Neural progenitor cell (in vitro differentiated cells): ENCODE results near the gene ARNT2. TPM values are rescaled to one million over a fixed set of nuclear protein-coding genes. Genes with fewer than 3 reads are reported as not detected.

Source experiments
- DNase-seq: peaks from one replicate; pipeline ENCODE4 v3.0.0-alpha.2; 2016; ENCODE audit warnings: low spot score
- H2AFZ ChIP-seq: fragments of 200-600 bp; sonication (generic); replicated peaks from 2 replicates; pipeline ENCODE4 v1.6.1; 2016; ENCODE audit warnings: antibody characterized with exemption
- H3F3A ChIP-seq: fragments of 200-600 bp; sonication (generic); 2 replicates; pipeline ENCODE4 v1.6.1; 2016; ENCODE audit warnings: antibody characterized with exemption, low read depth
- H3K27ac ChIP-seq: fragments of 200-600 bp; sonication (generic); 2 replicates; pipeline ENCODE4 v1.5.1; 2016; ENCODE audit warnings: mild to moderate bottlenecking
- H3K27me3 ChIP-seq: fragments of 200-600 bp; sonication (generic); 2 replicates; pipeline ENCODE4 v1.6.1; 2016; ENCODE audit warnings: mild to moderate bottlenecking, moderate library complexity
- H3K36me3 ChIP-seq: fragments of 200-600 bp; sonication (generic); 2 replicates; pipeline ENCODE4 v1.5.1; 2016
- H3K4me1 ChIP-seq: fragments of 200-600 bp; sonication (generic); 2 replicates; pipeline ENCODE4 v1.6.1; 2016; ENCODE audit warnings: mixed run types
- H3K4me2 ChIP-seq: fragments of 200-600 bp; sonication (generic); 2 replicates; pipeline ENCODE4 v1.6.1; 2016
- H3K4me3 ChIP-seq: fragments of 200-600 bp; sonication (generic); 2 replicates; pipeline ENCODE4 v1.5.1; 2016
- H3K79me2 ChIP-seq: fragments of 200-600 bp; sonication (generic); 2 replicates; pipeline ENCODE4 v1.6.1; 2016; ENCODE audit warnings: low read depth
- H3K9ac ChIP-seq: fragments of 200-600 bp; sonication (generic); 2 replicates; pipeline ENCODE4 v1.6.1; 2016
- H3K9me3 ChIP-seq: fragments of 200-600 bp; sonication (generic); 2 replicates; pipeline ENCODE4 v1.5.1; 2016; ENCODE audit warnings: low read depth
- H4K20me1 ChIP-seq: fragments of 200-600 bp; sonication (generic); 2 replicates; pipeline ENCODE4 v1.6.1; 2016; ENCODE audit warnings: low read depth
- H3K27ac Mint-ChIP-seq: 3 replicates; pipeline ENCODE4 v1.8.0; 2021; ENCODE audit warnings: mixed read lengths
- H3K27me3 Mint-ChIP-seq: 2 replicates; pipeline ENCODE4 v1.8.0; 2022; ENCODE audit warnings: low read depth, mild to moderate bottlenecking, inconsistent platforms, moderate library complexity, mixed read lengths; ENCODE audit not compliant: insufficient read depth
- H3K36me3 Mint-ChIP-seq: 3 replicates; pipeline ENCODE4 v1.8.0; 2021; ENCODE audit warnings: mixed read lengths
- H3K4me1 Mint-ChIP-seq: 3 replicates; pipeline ENCODE4 v1.8.0; 2021; ENCODE audit warnings: mixed read lengths
- H3K4me3 Mint-ChIP-seq: 3 replicates; pipeline ENCODE4 v1.8.0; 2021; ENCODE audit warnings: mild to moderate bottlenecking, moderate library complexity, mixed read lengths
- H3K9me3 Mint-ChIP-seq: 3 replicates; pipeline ENCODE4 v1.8.0; 2020; ENCODE audit warnings: mixed read lengths
- EZH2 ChIP-seq: fragments of 200-600 bp; sonication (generic); IDR thresholded peaks from 2 replicates; pipeline ENCODE4 v1.6.1; 2017; ENCODE audit warnings: antibody characterized with exemption, mild to moderate bottlenecking, moderate library complexity
- EZH2phosphoT487 ChIP-seq: fragments of 200-600 bp; sonication (generic); IDR thresholded peaks from 2 replicates; pipeline ENCODE4 v1.6.1; 2017; ENCODE audit warnings: antibody characterized with exemption
- total RNA-seq: library from RNA; depleted of rRNA; stranded (reverse); fragments of >200 nt; gene quantifications from 2 replicates; pipeline ENCODE4 v1.2.3, GENCODE V29; 2015; ENCODE audit warnings: low replicate concordance
- TF ChIP-seq, protein P1 (sequence below): fragments of 200-600 bp; sonication (generic); IDR thresholded peaks from 2 replicates; pipeline ENCODE4 v1.5.1; 2017; ENCODE audit warnings: antibody characterized with exemption, mild to moderate bottlenecking

Gene ARNT2
- 15.7 and 20.1 TPM in 2 replicates for total RNA-seq

DNA sequence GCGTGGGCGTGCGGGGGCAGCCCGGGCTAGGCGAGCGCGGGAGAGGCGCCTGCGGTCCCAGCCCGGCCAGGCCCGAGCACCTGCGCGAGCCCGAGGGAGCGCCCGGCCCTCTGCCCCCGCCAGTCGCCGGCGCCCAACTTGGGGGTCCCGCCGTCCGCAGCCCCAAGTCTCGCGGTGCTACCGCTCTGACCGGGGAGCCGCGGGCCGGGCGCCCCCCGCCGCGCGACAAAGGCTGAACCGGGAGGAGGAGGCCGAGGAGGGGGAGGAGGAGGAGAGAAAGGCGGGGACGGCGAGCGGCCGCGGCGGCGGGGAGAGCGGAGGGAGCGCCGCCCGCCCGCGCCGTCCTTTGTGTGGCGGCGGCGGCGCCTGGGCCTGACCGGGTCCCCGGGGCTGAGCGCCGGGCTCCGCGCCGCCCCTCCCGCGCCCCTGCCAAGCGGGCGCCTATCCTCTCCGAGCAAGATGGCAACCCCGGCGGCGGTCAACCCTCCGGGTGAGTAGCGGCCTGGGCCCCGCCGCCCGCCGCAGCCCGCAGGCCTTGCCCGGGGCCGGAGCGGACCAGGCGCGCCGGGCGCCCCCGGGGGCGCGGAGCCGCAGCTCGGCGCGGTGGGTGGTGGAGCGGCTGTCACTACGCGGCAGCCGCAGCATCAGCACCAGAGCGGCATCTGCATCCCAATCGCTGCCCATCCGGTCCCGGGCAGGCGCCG, at the start of gene ARNT2:
Gene ARNT2, plus strand, starts transcription at position 326 of the 704 bp plus-strand sequence. Its CDS starts 134 bp downstream, at position 460.
- Histone ChIP-seq H3K9ac (peak within 1 kb of the TSS; percentile 77), H2AFZ (peak within 1 kb of the TSS; percentile 97), H3K4me1 (peaks cover 13% of the 10 kb centered on the region), H3K27ac (peak within 1 kb of the TSS; percentile 41), H3K4me3 (peak within 1 kb of the TSS; percentile 93), H3K9me3 (no peaks in the 10 kb centered on the region), H3K27me3 (peaks cover 16% of the 10 kb centered on the region), H4K20me1 (peaks cover 19% of the 10 kb centered on the region), H3K4me2 (peak within 1 kb of the TSS; percentile 96), H3K36me3 (peaks cover 4% of the 10 kb centered on the region), H3F3A (peaks cover 8% of the 10 kb centered on the region), H3K79me2 (peaks cover 36% of the 10 kb centered on the region)
- TF ChIP-seq EZH2phosphoT487 (no peak), EZH2 (no peak)
- Mint-ChIP-seq H3K27ac (peak within 1 kb of the TSS; percentile 92), H3K36me3 (peaks cover 6% of the 10 kb centered on the region), H3K4me3 (peak within 1 kb of the TSS; percentile 93), H3K9me3 (no peaks in the 10 kb centered on the region), H3K4me1 (peaks cover 39% of the 10 kb centered on the region), H3K27me3 (peaks cover 4% of the 10 kb centered on the region)
- peak; percentile 84 for DNase-seq

DNA sequence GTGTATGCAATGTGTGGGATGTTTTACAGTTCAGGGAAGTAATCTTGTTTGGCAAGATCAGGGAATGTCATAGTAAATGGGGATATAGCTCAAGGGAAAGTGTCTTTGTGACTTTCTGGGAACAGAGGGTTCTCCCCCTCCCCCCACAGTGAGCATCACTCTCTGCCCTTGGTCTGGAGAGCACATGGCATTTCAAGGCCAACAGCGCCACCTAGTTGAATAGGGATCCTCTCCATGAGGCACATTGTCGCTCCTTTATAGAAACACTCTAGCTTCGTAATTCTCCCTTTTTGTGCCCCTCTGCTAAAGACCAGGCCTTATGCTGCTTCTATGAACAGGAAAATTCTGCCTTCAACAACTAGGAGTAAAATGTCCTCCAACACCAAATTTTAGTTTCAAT, 37.1 kb upstream of the ARNT2 start:
- no peaks in the 10 kb centered on the region for H3K79me2 ChIP-seq
- no peak overlapping the region for H3K27ac ChIP-seq
- no peak overlapping the region for H2AFZ ChIP-seq
- no peaks in the 10 kb centered on the region for H3K27me3 ChIP-seq
- H3K9me3 ChIP-seq, result peaks cover 3% of the 10 kb centered on the region
- H3K4me3 ChIP-seq, result no peak overlapping the region
- Mint-ChIP-seq H3K27me3 (peaks cover 3% of the 10 kb centered on the region), H3K4me3 (no peak overlapping the region), H3K9me3 (peaks cover 31% of the 10 kb centered on the region), H3K4me1 (no peaks in the 10 kb centered on the region), H3K27ac (no peak overlapping the region), H3K36me3 (no peaks in the 10 kb centered on the region)
- peak; percentile 34 for DNase-seq
- H3K36me3 ChIP-seq, result no peaks in the 10 kb centered on the region
- H3K4me1 ChIP-seq, result no peaks in the 10 kb centered on the region
- TF ChIP-seq, protein P1, sequence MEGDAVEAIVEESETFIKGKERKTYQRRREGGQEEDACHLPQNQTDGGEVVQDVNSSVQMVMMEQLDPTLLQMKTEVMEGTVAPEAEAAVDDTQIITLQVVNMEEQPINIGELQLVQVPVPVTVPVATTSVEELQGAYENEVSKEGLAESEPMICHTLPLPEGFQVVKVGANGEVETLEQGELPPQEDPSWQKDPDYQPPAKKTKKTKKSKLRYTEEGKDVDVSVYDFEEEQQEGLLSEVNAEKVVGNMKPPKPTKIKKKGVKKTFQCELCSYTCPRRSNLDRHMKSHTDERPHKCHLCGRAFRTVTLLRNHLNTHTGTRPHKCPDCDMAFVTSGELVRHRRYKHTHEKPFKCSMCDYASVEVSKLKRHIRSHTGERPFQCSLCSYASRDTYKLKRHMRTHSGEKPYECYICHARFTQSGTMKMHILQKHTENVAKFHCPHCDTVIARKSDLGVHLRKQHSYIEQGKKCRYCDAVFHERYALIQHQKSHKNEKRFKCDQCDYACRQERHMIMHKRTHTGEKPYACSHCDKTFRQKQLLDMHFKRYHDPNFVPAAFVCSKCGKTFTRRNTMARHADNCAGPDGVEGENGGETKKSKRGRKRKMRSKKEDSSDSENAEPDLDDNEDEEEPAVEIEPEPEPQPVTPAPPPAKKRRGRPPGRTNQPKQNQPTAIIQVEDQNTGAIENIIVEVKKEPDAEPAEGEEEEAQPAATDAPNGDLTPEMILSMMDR, result peak; percentile 44
- TF ChIP-seq EZH2phosphoT487, result no peak
- H3K9ac ChIP-seq, result no peak overlapping the region
- H3K4me2 ChIP-seq, result no peak overlapping the region
- no peaks in the 10 kb centered on the region for H3F3A ChIP-seq
- no peaks in the 10 kb centered on the region for H4K20me1 ChIP-seq

DNA sequence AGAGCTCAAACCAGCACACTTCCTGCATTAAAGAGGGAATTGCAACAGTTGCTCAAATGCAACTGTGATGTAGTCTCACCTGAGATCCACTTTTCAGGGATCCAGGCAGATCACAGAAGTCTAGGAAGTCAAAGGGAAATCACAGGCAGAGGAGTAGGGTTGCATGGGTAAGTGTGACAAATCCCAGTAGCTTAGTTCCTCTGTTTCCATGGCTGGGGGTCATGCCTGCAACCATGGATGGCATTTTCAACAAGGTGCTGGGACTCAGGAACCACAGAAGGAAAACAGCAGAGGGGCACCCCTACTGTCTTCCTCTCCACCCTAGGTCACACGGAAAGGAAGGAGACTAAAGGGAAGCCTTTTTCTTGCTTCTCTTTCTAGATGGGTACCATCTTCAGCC, 36.5 kb upstream of the ARNT2 start:
- H3K4me3 Mint-ChIP-seq, result no peak overlapping the region
- Histone ChIP-seq H2AFZ (no peak overlapping the region), H4K20me1 (no peaks in the 10 kb centered on the region), H3K79me2 (no peaks in the 10 kb centered on the region), H3K9me3 (peaks cover 3% of the 10 kb centered on the region), H3K27me3 (no peaks in the 10 kb centered on the region), H3K27ac (no peak overlapping the region), H3K4me3 (no peak overlapping the region), H3K4me1 (no peaks in the 10 kb centered on the region), H3K9ac (no peak overlapping the region), H3K4me2 (no peak overlapping the region), H3F3A (no peaks in the 10 kb centered on the region), H3K36me3 (no peaks in the 10 kb centered on the region)
- H3K4me1 Mint-ChIP-seq, result no peaks in the 10 kb centered on the region
- H3K27me3 Mint-ChIP-seq, result peaks cover 3% of the 10 kb centered on the region
- DNase-seq, result no peak
- H3K27ac Mint-ChIP-seq, result no peak overlapping the region
- no peaks in the 10 kb centered on the region for H3K36me3 Mint-ChIP-seq
- TF ChIP-seq EZH2 (no peak), EZH2phosphoT487 (no peak)
- TF ChIP-seq, protein P1, result no peak
- H3K9me3 Mint-ChIP-seq, result peaks cover 31% of the 10 kb centered on the region

DNA sequence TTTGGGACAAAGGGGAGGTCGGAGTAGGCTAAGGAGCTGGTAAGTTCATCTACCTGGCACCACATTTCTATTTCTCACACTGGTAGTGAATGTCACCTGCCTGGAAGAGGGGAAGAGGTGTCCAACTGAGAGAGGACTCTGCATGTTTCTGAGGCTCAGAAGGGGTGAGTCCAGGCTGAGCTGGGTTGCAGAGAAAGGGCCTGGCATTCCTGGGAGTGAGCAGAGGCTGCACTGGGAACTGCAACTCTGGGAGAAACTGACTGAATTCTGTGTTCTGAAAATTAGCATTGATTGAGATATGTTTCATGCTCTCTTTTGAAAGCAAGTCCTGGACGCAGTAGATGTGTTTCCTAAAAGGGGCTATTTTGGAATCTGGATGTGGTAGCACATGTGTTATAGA, 32.3 kb upstream of the ARNT2 start:
- Histone ChIP-seq H4K20me1 (no peaks in the 10 kb centered on the region), H3K9ac (no peak overlapping the region), H3F3A (no peaks in the 10 kb centered on the region), H3K9me3 (peaks cover 3% of the 10 kb centered on the region), H3K4me1 (no peaks in the 10 kb centered on the region), H3K4me2 (no peak overlapping the region), H3K79me2 (no peaks in the 10 kb centered on the region), H3K27ac (no peak overlapping the region), H3K4me3 (no peak overlapping the region), H3K36me3 (no peaks in the 10 kb centered on the region), H2AFZ (no peak overlapping the region), H3K27me3 (no peaks in the 10 kb centered on the region)
- DNase-seq, result no peak
- Mint-ChIP-seq H3K4me1 (no peaks in the 10 kb centered on the region), H3K27me3 (peaks cover 3% of the 10 kb centered on the region), H3K9me3 (peaks cover 30% of the 10 kb centered on the region), H3K4me3 (no peak overlapping the region), H3K27ac (no peak overlapping the region), H3K36me3 (no peaks in the 10 kb centered on the region)
- no peak for TF ChIP-seq EZH2
